SK-N-DZ (cell line): ENCODE results near the gene TIMP3. TPM values are rescaled to one million over a fixed set of nuclear protein-coding genes. Genes with fewer than 3 reads are reported as not detected.
"Not testable (repeated sequence)": the region's sequence is repeated elsewhere in the genome, so short reads cannot be mapped to it uniquely, and the experiment has no call there.

ENCODE experiments used
- DNase-seq: peaks from one replicate; pipeline ENCODE4 v3.0.0-alpha.2; 2015; ENCODE audit warnings: low spot score
- polyA plus RNA-seq, 2 experiments: library from polyadenylated mRNA; depleted of rRNA; stranded (reverse); fragments of >200 nt; gene quantifications; 2 replicates each; pipeline ENCODE4 v1.2.3, GENCODE V29; 2014

The TIMP3 gene
- not detected in 2 replicates for polyA plus RNA-seq (2014; cell fraction: cytosol; rRNA removed)
- 0.09 TPM in 1 of 2 replicates, not detected in the other for polyA plus RNA-seq (2014; cell fraction: nucleus; rRNA removed)

DNA sequence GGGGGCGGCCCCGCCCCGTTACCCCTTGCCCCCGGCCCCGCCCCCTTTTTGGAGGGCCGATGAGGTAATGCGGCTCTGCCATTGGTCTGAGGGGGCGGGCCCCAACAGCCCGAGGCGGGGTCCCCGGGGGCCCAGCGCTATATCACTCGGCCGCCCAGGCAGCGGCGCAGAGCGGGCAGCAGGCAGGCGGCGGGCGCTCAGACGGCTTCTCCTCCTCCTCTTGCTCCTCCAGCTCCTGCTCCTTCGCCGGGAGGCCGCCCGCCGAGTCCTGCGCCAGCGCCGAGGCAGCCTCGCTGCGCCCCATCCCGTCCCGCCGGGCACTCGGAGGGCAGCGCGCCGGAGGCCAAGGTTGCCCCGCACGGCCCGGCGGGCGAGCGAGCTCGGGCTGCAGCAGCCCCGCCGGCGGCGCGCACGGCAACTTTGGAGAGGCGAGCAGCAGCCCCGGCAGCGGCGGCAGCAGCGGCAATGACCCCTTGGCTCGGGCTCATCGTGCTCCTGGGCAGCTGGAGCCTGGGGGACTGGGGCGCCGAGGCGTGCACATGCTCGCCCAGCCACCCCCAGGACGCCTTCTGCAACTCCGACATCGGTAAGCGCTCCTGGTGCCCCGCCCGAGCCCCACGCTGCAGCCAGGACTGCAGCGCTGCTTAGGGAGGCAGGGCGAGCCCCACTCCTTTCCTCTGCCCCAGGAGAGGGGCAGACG is at the start of gene TIMP3:
Gene TIMP3 (plus strand): TSS at position 169 of the 700 bp plus-strand sequence. CDS start 297 bp downstream, at position 466.
- no peak for DNase-seq

- DNase-seq: no peak
Observed at GRCh38 chr22:32752326-32752725, 49.2 kb upstream of the TIMP3 start.

DNA sequence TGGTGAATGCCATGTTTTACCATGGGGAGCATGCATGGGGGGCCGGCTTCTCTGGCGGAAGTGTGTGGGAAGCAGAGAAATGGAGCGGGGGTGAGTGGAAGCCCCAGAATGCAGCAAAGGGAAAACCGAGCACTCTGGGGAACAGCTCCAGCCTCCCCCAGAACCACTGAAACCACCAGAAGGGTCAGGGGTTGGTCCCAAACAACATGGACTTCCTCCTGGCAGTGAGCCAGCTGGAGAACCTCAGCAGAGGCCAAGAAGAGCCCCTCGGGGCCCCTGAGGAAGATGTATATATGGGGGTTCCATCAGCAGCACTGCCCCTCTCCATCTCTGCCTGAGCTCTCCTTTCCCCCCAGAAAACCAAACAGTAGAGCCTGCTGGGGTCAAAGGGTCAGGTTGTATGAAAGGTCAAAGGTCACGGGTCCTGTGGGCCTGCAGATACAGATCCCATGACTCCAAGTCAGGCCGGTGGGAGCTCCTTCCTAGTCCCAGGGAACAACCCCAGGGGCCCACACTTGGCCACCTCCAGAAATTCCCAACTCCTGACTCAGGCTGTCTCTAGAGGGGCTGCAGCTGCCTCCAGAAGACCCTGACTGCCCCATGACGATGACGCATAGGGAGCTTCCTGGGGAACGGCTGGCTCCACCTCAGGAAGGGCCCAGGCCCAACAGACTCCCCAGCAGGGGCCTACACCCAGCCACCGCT is 48.5 kb upstream of the TIMP3 start:
- DNase-seq: no peak

GRCh38 chr22:32753591-32753990 is 47.9 kb upstream of the TIMP3 start:
- DNase-seq: no peak

GRCh38 chr22:32754413-32755041 is 47.0 kb upstream of the TIMP3 start:
- DNase-seq: no peak

DNA sequence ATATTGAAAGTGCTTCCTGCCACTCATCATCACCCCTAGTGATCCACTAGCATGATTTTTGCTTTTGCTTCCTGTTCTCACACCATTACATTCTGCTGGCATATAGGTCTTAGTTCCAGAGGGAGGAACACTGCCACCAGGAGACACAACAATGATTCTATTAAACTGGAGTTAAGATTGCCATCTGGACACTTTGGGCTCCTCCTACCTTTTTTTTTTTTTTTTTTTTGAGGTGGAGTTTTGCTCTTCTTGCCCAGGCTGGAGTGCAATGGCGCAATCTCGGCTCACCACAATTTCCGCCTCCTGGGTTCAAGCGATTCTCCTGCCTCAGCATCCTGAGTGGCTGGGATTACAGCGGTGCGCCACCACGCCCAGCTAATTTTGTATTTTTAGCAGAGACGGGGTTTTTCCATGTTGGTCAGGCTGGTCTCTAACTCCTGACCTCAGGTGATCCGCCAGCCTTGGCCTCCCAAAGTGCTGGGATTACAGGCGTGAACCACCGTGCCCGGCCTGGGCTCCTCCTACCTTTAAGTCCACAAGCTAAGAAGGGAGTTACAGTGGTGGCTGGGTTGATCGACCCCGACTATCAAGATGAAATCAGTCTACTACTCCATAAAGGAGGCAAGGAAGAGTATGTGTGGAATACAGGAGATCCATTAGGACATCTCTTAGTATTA is 44.3 kb upstream of the TIMP3 start:
- not testable (repeated sequence) for DNase-seq

- DNase-seq: no peak
Observed at GRCh38 chr22:32758866-32759385, 42.6 kb upstream of the TIMP3 start.

DNA sequence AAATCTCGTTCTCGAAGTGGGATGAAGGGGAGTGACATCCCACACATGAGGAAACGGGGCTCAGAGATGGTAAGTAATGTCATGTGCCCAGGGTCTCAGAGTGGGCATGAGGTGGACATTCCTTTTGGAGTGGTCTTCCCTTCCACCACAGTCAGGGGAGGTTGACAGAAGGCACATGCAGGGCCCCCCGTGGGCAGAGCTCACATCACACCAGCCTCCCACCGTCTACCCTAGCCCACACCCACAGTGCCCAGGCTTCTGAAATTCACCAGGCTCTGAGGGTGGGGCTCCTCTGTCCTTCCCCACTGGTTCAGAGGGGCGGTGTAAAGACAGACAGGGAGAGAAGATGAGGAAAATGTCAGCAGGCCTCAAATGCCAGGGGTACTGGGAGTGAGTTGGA is 41.1 kb upstream of the TIMP3 start:
- DNase-seq: no peak

GRCh38 chr22:32760815-32761214 is 40.7 kb upstream of the TIMP3 start:
- DNase-seq: no peak

DNA sequence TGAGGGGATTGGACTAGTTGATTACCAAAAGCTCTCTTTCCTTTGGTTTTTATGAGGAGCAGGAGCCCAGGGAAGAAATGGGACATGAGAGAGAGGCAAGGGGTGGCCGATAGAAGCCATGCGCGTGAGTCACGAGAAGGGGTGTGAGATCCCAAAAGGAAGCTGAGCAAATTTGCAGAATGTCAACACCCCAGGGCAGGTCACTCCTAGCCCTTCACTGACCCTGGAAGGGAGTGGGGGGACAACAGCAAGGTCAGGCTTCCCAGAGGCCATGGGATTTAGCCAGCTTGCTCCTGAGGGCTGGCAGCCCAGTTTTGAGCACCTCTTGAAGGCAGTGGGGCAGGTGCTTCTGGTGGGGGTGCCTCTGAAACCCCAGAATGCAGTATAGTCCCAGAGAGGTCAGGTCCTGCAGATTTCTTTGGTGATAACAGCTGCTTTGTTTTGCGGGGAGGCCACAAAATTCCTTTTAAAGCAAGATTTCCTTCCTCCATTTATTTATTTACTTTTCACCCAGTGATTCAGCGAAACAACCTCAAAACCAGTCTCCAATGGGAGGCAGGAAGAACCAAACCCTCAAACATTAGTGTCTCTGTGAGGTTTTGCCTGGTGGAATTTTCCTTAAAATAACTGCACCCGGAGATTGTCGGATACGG is 40.1 kb upstream of the TIMP3 start:
- no peak for DNase-seq

- DNase-seq: no peak
Observed at GRCh38 chr22:32764330-32765131, 37.0 kb upstream of the TIMP3 start.

DNA sequence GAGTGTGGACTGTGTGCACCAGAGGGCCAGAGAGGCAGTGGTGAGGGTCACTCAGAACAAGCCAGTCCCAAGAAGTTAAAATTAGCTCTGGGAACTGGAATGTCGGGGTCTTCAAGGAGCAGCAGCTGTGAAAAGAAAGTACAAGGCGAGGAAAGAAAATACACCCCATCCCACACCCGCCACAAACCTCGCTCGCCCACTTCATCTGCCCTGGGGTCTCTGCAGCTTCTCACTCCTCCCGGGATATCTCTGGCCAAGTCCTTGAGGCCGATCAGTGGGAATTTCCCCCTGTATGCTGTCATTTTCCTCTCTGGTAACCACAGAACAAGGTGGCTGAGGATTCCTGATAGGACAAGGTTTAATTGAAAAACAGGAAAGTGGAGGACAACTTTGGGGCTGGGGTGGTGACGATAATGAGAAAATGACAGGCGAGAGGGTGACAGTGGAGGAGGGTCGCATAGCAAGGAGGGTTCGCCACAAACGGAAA is 36.3 kb upstream of the TIMP3 start:
- no peak for DNase-seq

DNA sequence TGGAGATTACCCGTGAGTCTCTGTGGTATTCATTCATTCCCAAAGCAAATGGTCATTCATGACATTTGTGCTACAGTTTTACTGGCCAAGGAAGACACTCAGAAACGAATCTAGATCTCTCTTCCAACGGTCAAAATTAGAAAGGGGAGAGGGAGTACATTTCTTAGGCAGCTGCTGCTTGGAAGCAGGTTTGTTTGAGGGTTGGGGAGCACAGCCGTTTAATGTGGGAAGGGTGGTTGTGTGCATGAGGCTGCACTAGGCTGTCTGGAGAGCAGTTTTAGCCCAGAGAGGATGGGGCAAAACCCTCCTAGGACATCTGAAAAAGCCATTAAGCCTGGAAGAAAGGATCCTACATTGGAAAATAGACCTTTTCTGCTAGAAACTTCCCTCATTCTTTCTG is 29.7 kb upstream of the TIMP3 start:
- no peak for DNase-seq

GRCh38 chr22:32775957-32776356 is 25.5 kb upstream of the TIMP3 start:
- DNase-seq: no peak

GRCh38 chr22:32776397-32776796 is 25.1 kb upstream of the TIMP3 start:
- no peak for DNase-seq

DNA sequence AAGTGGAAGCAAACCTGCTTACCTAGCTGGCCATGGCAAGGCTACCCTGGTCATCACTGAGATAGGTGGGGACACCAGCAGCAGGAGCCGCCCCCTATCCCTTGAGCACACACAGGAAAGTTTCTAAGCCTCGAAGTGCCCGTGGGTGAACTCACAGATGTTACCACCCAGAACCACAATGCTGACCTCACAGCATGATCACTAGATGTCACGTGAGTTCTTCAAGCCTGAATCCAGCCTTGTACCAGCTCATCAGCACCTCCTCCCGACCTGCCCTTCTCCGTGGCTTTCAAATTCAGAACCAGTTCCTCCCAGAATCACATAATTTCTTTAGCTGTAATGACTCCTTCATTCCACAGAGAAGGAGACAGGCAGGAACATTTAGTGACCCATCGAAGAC is 24.7 kb upstream of the TIMP3 start:
- no peak for DNase-seq

- DNase-seq: no peak
Observed at GRCh38 chr22:32777987-32778386, 23.5 kb upstream of the TIMP3 start.

GRCh38 chr22:32780726-32781310 is 20.7 kb upstream of the TIMP3 start:
- DNase-seq: no peak

DNA sequence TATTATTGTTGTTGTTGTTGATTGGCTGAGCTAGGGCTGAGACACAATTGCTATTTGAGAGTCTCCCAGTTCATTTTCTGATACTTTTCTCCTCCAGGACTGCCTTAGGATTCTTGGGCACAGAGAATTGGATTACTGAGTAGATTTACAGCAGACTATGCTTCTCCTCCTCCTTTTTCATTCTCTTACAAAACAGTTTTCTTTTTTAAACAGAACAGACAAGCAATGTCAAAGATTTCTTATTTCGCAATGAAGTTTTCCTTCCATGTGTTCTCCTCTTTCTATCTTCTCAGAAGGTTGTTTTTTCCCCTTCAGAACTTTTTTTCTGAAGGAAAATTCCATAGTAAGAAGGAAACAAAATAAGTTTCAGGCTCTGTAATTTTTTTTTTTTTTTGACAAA is 19.8 kb upstream of the TIMP3 start:
- no peak for DNase-seq
